ENCODE data around the gene DIPK1A.

The DIPK1A gene

DNA sequence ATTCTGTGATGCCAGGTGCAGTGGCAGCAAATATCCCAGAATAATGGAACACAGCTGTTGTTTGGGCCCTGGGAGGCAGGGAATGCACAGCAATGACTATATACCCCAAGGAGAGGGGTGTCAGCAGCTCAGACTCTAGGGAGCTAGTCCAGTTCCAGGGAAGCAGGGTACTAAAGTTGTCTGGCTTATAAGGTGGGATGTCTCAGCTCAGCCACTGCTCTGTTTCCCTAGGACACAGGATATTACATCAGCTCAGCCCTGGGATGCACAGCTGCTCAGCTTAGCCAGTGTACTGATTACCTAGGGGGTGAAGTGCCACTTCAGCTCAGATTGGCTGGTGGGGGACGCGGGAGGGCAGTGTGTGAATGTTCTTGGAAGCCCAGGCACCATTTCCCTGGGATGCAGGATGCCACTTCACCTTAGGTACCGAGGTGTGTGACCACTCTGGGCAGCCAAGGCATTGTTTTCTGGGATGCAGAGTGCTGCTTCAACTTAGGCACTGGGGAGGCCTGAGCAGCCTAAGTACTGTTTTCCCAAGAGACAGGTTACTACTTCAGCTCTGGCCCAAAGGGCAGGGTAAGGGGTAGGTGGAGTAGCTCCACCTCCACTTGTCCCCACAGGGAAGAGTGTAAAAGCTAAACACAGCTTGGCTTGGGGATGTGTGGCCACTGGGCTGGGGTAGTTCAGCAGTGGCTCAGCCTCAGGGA, 59.4 kb downstream of the DIPK1A start:
- no peak for TF ChIP-seq ZBTB7A (IDR thresholded peaks at IDR 0.05; ENCODE audit: low read depth)
- no peak for TF ChIP-seq CEBPB (IDR thresholded peaks at IDR 0.05)

DNA sequence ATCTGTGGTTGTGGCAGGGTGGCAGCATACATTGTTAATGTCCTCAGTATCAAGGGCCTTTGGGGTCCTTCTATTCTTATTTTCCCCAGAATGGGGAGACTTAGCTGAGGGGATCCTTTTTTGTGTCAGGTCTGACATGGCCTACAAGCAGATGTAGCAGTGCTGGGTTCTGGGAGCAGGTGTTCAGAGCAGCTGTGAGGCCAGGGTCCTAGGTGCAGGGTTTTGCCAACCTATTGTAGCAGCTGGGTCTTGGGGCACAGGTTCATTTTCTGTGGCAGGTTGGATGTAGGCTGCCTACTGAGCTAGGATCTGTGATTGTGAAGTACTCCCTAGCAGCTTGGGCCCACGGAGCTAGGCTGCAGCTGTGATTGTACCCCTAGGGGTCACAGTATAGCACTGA, 60.1 kb downstream of the DIPK1A start:
- TF ChIP-seq TAF1 (IDR thresholded peaks at IDR 0.05; ENCODE audit: low read depth) (no peak), NFIC (IDR thresholded peaks at IDR 0.05) (no peak), TCF12 (IDR thresholded peaks at IDR 0.05; ENCODE audit: low read depth) (no peak), FOXM1 (IDR thresholded peaks at IDR 0.05; ENCODE audit: borderline replicate concordance, low read depth) (no peak), ZBTB7A (IDR thresholded peaks at IDR 0.05; ENCODE audit: low read depth) (no peak), EGR1 (IDR thresholded peaks at IDR 0.05) (no peak), YY1 (IDR thresholded peaks at IDR 0.05; ENCODE audit: low read depth) (no peak), RAD21 (IDR thresholded peaks at IDR 0.05; ENCODE audit: low read depth) (no peak), EP300 (IDR thresholded peaks at IDR 0.05; ENCODE audit: borderline replicate concordance) (no peak), TEAD4 (IDR thresholded peaks at IDR 0.05) (no peak), CEBPB (IDR thresholded peaks at IDR 0.05) (no peak)
- TF ChIP-seq, protein P1, sequence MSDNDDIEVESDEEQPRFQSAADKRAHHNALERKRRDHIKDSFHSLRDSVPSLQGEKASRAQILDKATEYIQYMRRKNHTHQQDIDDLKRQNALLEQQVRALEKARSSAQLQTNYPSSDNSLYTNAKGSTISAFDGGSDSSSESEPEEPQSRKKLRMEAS (IDR thresholded peaks at IDR 0.05): no peak
- TF ChIP-seq, protein P2, sequence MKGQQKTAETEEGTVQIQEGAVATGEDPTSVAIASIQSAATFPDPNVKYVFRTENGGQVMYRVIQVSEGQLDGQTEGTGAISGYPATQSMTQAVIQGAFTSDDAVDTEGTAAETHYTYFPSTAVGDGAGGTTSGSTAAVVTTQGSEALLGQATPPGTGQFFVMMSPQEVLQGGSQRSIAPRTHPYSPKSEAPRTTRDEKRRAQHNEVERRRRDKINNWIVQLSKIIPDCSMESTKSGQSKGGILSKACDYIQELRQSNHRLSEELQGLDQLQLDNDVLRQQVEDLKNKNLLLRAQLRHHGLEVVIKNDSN (IDR thresholded peaks at IDR 0.05): no peak

DNA sequence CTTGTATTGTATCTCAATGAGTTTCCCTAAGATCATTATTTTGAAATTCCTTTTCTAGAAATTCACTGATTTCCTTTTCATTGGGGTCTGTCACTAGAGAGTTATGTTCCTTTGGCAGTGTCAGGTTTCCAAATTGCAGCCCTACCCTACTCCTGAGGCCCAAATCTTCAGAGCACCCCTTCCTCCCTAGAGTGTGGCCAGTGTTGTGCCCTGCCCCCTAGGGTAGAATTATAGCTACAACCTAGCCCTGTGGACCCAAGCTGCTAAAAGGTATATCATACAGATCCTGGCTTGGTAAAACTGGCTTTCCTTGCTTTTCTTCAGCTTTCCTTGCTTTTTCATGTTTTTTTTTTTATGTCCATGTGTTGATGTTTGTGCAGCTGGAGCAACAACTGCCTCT, 60.7 kb downstream of the DIPK1A start:
- TF ChIP-seq EGR1 (IDR thresholded peaks at IDR 0.05): no peak
- TF ChIP-seq, protein P1 (IDR thresholded peaks at IDR 0.05): no peak
- TF ChIP-seq TEAD4 (IDR thresholded peaks at IDR 0.05): no peak
- TF ChIP-seq TAF1 (IDR thresholded peaks at IDR 0.05; ENCODE audit: low read depth): no peak

DNA sequence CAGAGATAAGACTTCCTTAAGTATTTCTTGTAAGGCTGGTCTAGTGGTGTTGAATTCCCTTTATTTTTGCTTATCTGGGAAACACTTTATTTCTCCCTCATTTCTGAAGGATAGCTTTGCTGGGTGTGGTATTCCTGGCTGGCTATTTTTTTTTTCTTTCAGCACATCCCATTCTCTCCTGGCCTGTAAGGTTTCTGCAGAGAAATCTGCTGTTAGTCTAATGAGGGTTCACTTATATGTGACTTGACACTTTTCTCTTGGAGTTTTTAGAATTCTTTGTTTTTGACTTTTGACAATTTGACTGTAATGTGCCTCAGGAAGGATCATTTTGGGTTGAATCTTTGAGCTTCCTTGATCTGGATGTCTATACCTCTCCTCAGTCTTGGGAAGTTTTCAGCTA, 61.5 kb downstream of the DIPK1A start:
- TF ChIP-seq CEBPB (IDR thresholded peaks at IDR 0.05) (no peak), EGR1 (IDR thresholded peaks at IDR 0.05) (no peak), YY1 (IDR thresholded peaks at IDR 0.05; ENCODE audit: low read depth) (no peak), CREB1 (IDR thresholded peaks at IDR 0.05; ENCODE audit: low read depth) (no peak), NFIC (IDR thresholded peaks at IDR 0.05) (no peak), EP300 (IDR thresholded peaks at IDR 0.05; ENCODE audit: borderline replicate concordance) (no peak), TAF1 (IDR thresholded peaks at IDR 0.05; ENCODE audit: low read depth) (no peak), FOXM1 (IDR thresholded peaks at IDR 0.05; ENCODE audit: borderline replicate concordance, low read depth) (no peak), TCF12 (IDR thresholded peaks at IDR 0.05; ENCODE audit: low read depth) (no peak), ZBTB7A (IDR thresholded peaks at IDR 0.05; ENCODE audit: low read depth) (no peak), TEAD4 (IDR thresholded peaks at IDR 0.05) (no peak), RAD21 (IDR thresholded peaks at IDR 0.05; ENCODE audit: low read depth) (no peak)
- TF ChIP-seq, protein P1 (IDR thresholded peaks at IDR 0.05): no peak
- TF ChIP-seq, protein P2 (IDR thresholded peaks at IDR 0.05): no peak
- TF ChIP-seq, protein P3, sequence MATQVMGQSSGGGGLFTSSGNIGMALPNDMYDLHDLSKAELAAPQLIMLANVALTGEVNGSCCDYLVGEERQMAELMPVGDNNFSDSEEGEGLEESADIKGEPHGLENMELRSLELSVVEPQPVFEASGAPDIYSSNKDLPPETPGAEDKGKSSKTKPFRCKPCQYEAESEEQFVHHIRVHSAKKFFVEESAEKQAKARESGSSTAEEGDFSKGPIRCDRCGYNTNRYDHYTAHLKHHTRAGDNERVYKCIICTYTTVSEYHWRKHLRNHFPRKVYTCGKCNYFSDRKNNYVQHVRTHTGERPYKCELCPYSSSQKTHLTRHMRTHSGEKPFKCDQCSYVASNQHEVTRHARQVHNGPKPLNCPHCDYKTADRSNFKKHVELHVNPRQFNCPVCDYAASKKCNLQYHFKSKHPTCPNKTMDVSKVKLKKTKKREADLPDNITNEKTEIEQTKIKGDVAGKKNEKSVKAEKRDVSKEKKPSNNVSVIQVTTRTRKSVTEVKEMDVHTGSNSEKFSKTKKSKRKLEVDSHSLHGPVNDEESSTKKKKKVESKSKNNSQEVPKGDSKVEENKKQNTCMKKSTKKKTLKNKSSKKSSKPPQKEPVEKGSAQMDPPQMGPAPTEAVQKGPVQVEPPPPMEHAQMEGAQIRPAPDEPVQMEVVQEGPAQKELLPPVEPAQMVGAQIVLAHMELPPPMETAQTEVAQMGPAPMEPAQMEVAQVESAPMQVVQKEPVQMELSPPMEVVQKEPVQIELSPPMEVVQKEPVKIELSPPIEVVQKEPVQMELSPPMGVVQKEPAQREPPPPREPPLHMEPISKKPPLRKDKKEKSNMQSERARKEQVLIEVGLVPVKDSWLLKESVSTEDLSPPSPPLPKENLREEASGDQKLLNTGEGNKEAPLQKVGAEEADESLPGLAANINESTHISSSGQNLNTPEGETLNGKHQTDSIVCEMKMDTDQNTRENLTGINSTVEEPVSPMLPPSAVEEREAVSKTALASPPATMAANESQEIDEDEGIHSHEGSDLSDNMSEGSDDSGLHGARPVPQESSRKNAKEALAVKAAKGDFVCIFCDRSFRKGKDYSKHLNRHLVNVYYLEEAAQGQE (IDR thresholded peaks at IDR 0.05; ENCODE audit: low read depth): no peak

DNA sequence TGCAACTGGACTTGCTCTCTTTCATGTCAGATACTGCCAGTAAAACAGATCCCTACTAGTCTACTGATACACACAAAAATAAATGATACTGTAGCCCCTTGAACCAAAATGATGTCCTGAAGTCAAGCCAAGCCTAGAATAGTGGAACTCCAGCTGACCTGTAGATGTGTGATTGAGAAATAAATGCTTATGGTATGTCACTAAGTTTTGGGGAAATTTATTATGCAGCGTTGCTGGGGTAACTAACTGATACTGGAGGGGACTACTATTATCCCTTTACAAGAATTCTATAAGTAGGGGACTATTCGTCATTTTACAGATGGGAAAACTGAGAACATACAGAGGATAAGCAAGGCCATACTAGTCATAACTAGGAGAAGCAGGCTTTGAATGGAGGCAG, 73.8 kb downstream of the DIPK1A start:
- TF ChIP-seq TEAD4 (IDR thresholded peaks at IDR 0.05) (no peak), ZBTB7A (IDR thresholded peaks at IDR 0.05; ENCODE audit: low read depth) (no peak), CEBPB (IDR thresholded peaks at IDR 0.05) (no peak), FOXM1 (IDR thresholded peaks at IDR 0.05; ENCODE audit: borderline replicate concordance, low read depth) (no peak), EGR1 (IDR thresholded peaks at IDR 0.05) (no peak), TAF1 (IDR thresholded peaks at IDR 0.05; ENCODE audit: low read depth) (no peak), YY1 (IDR thresholded peaks at IDR 0.05; ENCODE audit: low read depth) (no peak), CREB1 (IDR thresholded peaks at IDR 0.05; ENCODE audit: low read depth) (no peak), TCF12 (IDR thresholded peaks at IDR 0.05; ENCODE audit: low read depth) (no peak), EP300 (IDR thresholded peaks at IDR 0.05; ENCODE audit: borderline replicate concordance) (no peak), NFIC (IDR thresholded peaks at IDR 0.05) (no peak), RAD21 (IDR thresholded peaks at IDR 0.05; ENCODE audit: low read depth) (no peak)
- TF ChIP-seq, protein P2 (IDR thresholded peaks at IDR 0.05): no peak
- TF ChIP-seq, protein P1 (IDR thresholded peaks at IDR 0.05): no peak
- TF ChIP-seq, protein P3 (IDR thresholded peaks at IDR 0.05; ENCODE audit: low read depth): no peak
